ENCODE measurements around the gene PSMC5. TPM values are rescaled to one million over a fixed set of nuclear protein-coding genes. Genes with fewer than 3 reads are reported as not detected.

PSMC5 gene
- total and polyA plus RNA-seq, 7 donors, result 94.2 to 161 (median 115) TPM

DNA sequence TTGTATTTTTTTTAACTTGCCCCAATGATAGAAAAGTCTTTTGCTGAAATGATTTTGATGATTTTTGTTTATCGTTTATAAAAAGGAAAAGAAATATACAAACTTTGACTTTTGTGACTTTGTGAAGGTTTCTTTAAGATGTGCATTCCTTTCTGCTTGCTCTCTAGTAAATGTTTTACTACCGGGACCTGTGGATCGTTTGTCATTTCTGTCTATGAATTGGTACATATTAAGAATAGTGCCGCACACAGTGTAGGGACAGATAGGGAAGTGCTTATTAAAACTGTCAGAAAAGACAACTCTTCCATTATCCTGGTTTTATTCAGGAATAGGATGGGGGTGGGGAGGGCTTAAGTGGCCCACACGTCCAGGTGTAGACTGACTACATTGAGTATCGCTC lies 8.1 kb upstream of the PSMC5 start:
- intact Hi-C loops (cut with DNase I), result no loop called here
- TF ChIP-seq POLR2AphosphoS5 (IDR thresholded peaks at IDR 0.05) (no peak), EP300 (IDR thresholded peaks at IDR 0.05) (no peak), POLR2A (IDR thresholded peaks at IDR 0.05) (no peak)
- TF ChIP-seq, protein P1, sequence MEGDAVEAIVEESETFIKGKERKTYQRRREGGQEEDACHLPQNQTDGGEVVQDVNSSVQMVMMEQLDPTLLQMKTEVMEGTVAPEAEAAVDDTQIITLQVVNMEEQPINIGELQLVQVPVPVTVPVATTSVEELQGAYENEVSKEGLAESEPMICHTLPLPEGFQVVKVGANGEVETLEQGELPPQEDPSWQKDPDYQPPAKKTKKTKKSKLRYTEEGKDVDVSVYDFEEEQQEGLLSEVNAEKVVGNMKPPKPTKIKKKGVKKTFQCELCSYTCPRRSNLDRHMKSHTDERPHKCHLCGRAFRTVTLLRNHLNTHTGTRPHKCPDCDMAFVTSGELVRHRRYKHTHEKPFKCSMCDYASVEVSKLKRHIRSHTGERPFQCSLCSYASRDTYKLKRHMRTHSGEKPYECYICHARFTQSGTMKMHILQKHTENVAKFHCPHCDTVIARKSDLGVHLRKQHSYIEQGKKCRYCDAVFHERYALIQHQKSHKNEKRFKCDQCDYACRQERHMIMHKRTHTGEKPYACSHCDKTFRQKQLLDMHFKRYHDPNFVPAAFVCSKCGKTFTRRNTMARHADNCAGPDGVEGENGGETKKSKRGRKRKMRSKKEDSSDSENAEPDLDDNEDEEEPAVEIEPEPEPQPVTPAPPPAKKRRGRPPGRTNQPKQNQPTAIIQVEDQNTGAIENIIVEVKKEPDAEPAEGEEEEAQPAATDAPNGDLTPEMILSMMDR (IDR thresholded peaks at IDR 0.05), result no peak
- Histone ChIP-seq H3K4me3 (no peak overlapping the region), H3K27ac (peak overlapping the region in 1 of 4 donors; percentile 35), H3K4me1 (no peaks in the 10 kb centered on the region), H3K36me3 (peaks cover 59 to 99% (median 88%) of the 10 kb centered on the region in 4 donors), H3K9me3 (no peaks in the 10 kb centered on the region), H3K27me3 (no peaks in the 10 kb centered on the region)
- DNase-seq, result no peak
- WGBS, 2 donors, result 28 to 66% methylated on average over 6 of the region's 6 CpGs

DNA sequence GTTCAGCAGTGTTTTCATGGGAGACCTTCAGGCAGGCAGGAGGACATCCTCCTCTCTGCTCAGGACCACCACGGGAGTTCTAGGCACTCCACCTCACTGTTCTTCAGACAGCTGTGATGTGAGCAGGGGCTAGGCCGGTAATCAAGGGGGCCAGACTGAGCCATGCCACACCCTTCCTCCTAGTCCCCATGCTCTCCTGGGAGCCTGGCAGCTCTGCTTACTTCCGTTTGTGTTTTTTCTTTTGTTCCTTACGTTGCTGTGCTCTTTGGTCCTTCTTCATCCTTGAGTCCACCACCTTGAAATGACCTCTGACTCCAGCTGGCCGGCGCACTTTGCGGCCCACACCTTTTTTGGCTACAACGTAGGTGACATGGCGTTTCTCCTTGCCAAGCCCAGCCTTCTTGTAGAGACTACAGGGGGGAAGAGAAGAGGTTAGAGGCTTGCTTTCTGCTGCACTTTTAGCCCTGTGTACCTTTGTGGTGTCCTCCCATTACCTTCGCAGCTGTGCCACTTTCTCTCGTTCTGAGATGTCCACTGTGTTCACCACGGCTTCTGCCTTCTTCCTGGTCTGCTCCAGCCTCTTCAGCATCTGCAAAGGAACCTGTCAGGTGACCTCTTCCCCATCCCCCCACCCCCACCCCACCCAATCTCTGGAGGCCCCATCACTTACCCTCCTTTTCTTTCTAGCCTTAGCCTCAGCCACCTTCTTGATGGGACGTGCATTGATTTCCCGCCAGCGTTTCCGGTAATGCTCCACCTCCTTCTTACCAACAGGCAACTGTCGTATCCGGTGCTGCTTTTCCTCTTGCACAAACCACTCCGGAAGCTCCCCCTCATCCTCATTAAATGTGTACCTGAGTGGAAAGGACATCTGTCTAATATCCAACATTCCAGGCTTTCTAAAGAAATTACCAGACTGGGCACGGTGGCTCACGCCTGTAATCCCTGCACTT lies 7.4 kb upstream of the PSMC5 start:
- Histone ChIP-seq H3K4me1 (no peaks in the 10 kb centered on the region), H3K36me3 (peaks cover 58 to 100% (median 89%) of the 10 kb centered on the region in 4 donors), H3K9me3 (no peaks in the 10 kb centered on the region), H3K4me3 (no peak overlapping the region), H3K27ac (peak overlapping the region in 2 of 4 donors; percentile 9 to 35), H3K27me3 (no peaks in the 10 kb centered on the region)
- no peak for TF ChIP-seq POLR2AphosphoS5 (IDR thresholded peaks at IDR 0.05)
- TF ChIP-seq, protein P1 (IDR thresholded peaks at IDR 0.05), result no peak
- no peak for TF ChIP-seq EP300 (IDR thresholded peaks at IDR 0.05)
- no peak for TF ChIP-seq POLR2A (IDR thresholded peaks at IDR 0.05)
- WGBS, 2 donors, result 64 to 76% methylated on average over 21 of the region's 21 CpGs
- DNase-seq, result no peak
- intact Hi-C loops (cut with DNase I), result no loop called here

- peaks cover 0 to 7% (median 5%) of the 10 kb centered on the region in 4 donors for H3K4me1 ChIP-seq
- H3K9me3 ChIP-seq, result no peaks in the 10 kb centered on the region
- no peak for TF ChIP-seq POLR2A (IDR thresholded peaks at IDR 0.05)
- TF ChIP-seq, protein P1 (IDR thresholded peaks at IDR 0.05), result no peak
- H3K36me3 ChIP-seq, result peaks cover 46 to 97% (median 84%) of the 10 kb centered on the region in 4 donors
- H3K4me3 ChIP-seq, result no peak overlapping the region
- intact Hi-C loops (cut with DNase I), result no loop called here
- H3K27me3 ChIP-seq, result no peaks in the 10 kb centered on the region
- 88 to 91% methylated on average over 10 of the region's 10 CpGs for WGBS, 2 donors
- no peak overlapping the region for H3K27ac ChIP-seq
- no peak for DNase-seq
Measured at GRCh38 chr17:63820963-63821561, 6.2 kb upstream of the PSMC5 start.

GRCh38 chr17:63821804-63822203 lies 5.4 kb upstream of the PSMC5 start:
- WGBS, 2 donors, result 81 to 89% methylated on average over 6 of the region's 6 CpGs

More at GRCh38 chr17:63821804-63822203, 5.4 kb upstream of the PSMC5 start:
- intact Hi-C loops (cut with DNase I), result no loop called here
- Histone ChIP-seq H3K27ac (no peak overlapping the region), H3K9me3 (no peaks in the 10 kb centered on the region), H3K4me3 (no peak overlapping the region), H3K36me3 (peaks cover 41 to 89% (median 80%) of the 10 kb centered on the region in 4 donors), H3K4me1 (peaks cover 0 to 12% (median 10%) of the 10 kb centered on the region in 4 donors), H3K27me3 (no peaks in the 10 kb centered on the region)
- no peak for DNase-seq
- TF ChIP-seq EP300 (IDR thresholded peaks at IDR 0.05), result no peak
- no peak for TF ChIP-seq POLR2A (IDR thresholded peaks at IDR 0.05)
- no peak for TF ChIP-seq POLR2AphosphoS5 (IDR thresholded peaks at IDR 0.05)
- TF ChIP-seq, protein P1 (IDR thresholded peaks at IDR 0.05), result no peak

Measured in sigmoid colon (tissue), 7 donors.